Lung (tissue), 12 donors: Measurements from ENCODE around the gene TMEM17. TPM values are rescaled to one million over a fixed set of nuclear protein-coding genes. Genes with fewer than 3 reads are reported as not detected.

Source experiments
- ATAC-seq: fragments of 200-7000 bp; cut with Tn5 transposase; one replicate; pipeline ENCODE4 v1.9.1; 2020; ENCODE audit warnings: moderate number of reproducible peaks; ENCODE audit not compliant: insufficient read depth, low FRiP score
- DNase-seq, 3 donors: peaks; one replicate each; pipeline ENCODE4 v3.0.0-alpha.2; 2013 to 2017
- H3K27ac ChIP-seq, 2 donors: one replicate each; pipeline ENCODE4 v1.5.1; 2013; ENCODE audit warnings: mild to moderate bottlenecking in 2 of 2, moderate library complexity in 2 of 2, control low read depth in 1 of 2, inconsistent platforms in 1 of 2, low read depth in 1 of 2, low read length in 1 of 2
- H3K27me3 ChIP-seq, 3 donors: one replicate each; pipeline ENCODE4 v1.5.1; 2013; ENCODE audit warnings: low read length in 2 of 3; ENCODE audit not compliant: control insufficient read depth in 3 of 3, insufficient read depth in 3 of 3
- H3K36me3 ChIP-seq, 4 donors: one replicate each; pipeline ENCODE4 v1.5.1; 2013; ENCODE audit warnings: low read length in 4 of 4, mild to moderate bottlenecking in 1 of 4, moderate library complexity in 1 of 4; ENCODE audit not compliant: control insufficient read depth in 4 of 4, insufficient read depth in 4 of 4
- H3K4me1 ChIP-seq, 5 donors: one replicate each; pipeline ENCODE4 v1.5.1; 2013; ENCODE audit warnings: low read length in 5 of 5, mild to moderate bottlenecking in 2 of 5, moderate library complexity in 1 of 5; ENCODE audit not compliant: control insufficient read depth in 5 of 5, insufficient read depth in 5 of 5
- H3K4me3 ChIP-seq: one replicate; pipeline ENCODE4 v1.5.1; 2013; ENCODE audit warnings: mild to moderate bottlenecking, control low read depth, moderate library complexity
- H3K9ac ChIP-seq, 2 donors: one replicate each; pipeline ENCODE4 v1.5.1; 2013; ENCODE audit warnings: low read length in 2 of 2, control low read depth in 1 of 2; ENCODE audit not compliant: insufficient read depth in 1 of 2
- H3K9me3 ChIP-seq, 4 donors: one replicate each; pipeline ENCODE4 v1.5.1; 2013; ENCODE audit warnings: low read length in 3 of 4, mild to moderate bottlenecking in 1 of 4, moderate library complexity in 1 of 4; ENCODE audit not compliant: control insufficient read depth in 4 of 4, insufficient read depth in 3 of 4
- WGBS, 2 donors: extraction: QIAGEN DNeasy Blood & Tissue Kit; methylation state at CpG; one replicate each; pipeline ENCODE4 v1.1.7; 2013; 5-methylcytosine and 5-hydroxymethylcytosine counted together
- polyA plus RNA-seq, 2 donors: library from polyadenylated mRNA; stranded (reverse); fragments of 200-250 nt; gene quantifications; one replicate each; pipeline ENCODE4 v1.2.1, GENCODE V29; 2013
- total RNA-seq, 2 donors: library from RNA; depleted of rRNA in 1 of 2; stranded (reverse); fragments of >200 nt in 1 of 2; gene quantifications; one replicate each; pipeline ENCODE4 v1.2.1, GENCODE V29; 2014 to 2021
- TF ChIP-seq, protein P1 (sequence below): IDR thresholded peaks from 2 replicates; pipeline ENCODE4 v1.5.1; 2012; ENCODE audit warnings: mild to moderate bottlenecking; ENCODE audit errors: control extremely low read depth, extremely low read depth
- donor health status: control.
- donor health status: control.
- donor health status: Bipolar disorder and iron deficiency.
- donor health status: healthy.
- donor health status: DM: yes; HTN: yes; CAD: no.

TMEM17 gene
- total and polyA plus RNA-seq, 4 donors: 1.6 to 3.9 (median 2.7) TPM

DNA sequence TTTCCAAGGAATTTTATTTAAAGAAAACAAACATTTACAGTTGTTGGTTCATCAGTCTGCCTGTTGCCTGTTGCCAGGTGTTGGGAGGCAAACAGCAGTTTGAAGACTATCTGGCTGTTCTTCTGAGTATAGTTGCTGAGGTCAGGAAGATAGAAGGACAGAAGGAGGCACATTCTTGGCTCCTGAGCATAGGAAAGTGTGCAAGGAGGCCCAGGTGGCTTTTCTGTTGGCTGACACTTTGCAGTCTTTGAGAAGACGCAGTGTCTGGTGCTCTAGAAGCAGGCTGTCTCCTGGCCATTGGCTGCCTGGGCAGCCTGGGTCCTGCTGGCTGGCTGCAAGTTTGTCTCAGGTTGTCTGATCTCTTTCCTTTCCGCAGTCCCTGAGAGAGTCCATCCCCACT is 36.4 kb downstream of the TMEM17 start:
- H3K9ac ChIP-seq: no peak overlapping the region
- H3K27ac ChIP-seq: no peak overlapping the region
- H3K4me3 ChIP-seq: no peak overlapping the region
- H3K36me3 ChIP-seq: no peaks in the 10 kb centered on the region
- TF ChIP-seq, protein P1, sequence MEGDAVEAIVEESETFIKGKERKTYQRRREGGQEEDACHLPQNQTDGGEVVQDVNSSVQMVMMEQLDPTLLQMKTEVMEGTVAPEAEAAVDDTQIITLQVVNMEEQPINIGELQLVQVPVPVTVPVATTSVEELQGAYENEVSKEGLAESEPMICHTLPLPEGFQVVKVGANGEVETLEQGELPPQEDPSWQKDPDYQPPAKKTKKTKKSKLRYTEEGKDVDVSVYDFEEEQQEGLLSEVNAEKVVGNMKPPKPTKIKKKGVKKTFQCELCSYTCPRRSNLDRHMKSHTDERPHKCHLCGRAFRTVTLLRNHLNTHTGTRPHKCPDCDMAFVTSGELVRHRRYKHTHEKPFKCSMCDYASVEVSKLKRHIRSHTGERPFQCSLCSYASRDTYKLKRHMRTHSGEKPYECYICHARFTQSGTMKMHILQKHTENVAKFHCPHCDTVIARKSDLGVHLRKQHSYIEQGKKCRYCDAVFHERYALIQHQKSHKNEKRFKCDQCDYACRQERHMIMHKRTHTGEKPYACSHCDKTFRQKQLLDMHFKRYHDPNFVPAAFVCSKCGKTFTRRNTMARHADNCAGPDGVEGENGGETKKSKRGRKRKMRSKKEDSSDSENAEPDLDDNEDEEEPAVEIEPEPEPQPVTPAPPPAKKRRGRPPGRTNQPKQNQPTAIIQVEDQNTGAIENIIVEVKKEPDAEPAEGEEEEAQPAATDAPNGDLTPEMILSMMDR: no peak
- WGBS, 2 donors: 89 to 100% methylated on average over 2 of the region's 2 CpGs
- no peak for ATAC-seq
- no peaks in the 10 kb centered on the region for H3K27me3 ChIP-seq
- DNase-seq: no peak
- peaks cover 0 to 24% (median 7%) of the 10 kb centered on the region in 5 donors for H3K4me1 ChIP-seq
- no peaks in the 10 kb centered on the region for H3K9me3 ChIP-seq

DNA sequence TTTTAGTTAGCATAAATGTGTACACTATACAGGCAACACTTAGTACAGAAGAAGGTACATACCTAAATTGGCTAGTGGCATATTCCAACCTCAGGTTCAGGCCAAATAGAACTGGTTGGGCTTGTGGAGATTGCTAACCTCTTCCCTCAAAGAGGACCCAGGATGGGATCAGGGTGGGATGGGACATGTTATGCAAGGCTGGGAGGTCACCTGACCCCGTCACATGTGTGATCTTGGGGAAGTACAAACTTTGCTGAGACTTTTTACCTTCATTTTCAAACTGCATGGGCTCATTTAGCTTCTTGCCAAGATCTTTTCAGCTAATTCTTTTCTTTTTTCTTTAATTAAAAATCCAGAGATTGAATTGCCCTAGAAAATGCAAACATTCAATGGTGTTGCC is 36.9 kb downstream of the TMEM17 start:
- no peaks in the 10 kb centered on the region for H3K9me3 ChIP-seq
- WGBS, 2 donors: 45 to 87% methylated on average over 1 of the region's 1 CpG
- TF ChIP-seq, protein P1: no peak
- H3K4me1 ChIP-seq: peaks cover 0 to 24% (median 7%) of the 10 kb centered on the region in 5 donors
- no peaks in the 10 kb centered on the region for H3K27me3 ChIP-seq
- no peaks in the 10 kb centered on the region for H3K36me3 ChIP-seq
- H3K27ac ChIP-seq: no peak overlapping the region
- H3K9ac ChIP-seq: no peak overlapping the region
- ATAC-seq (no peak), DNase-seq (no peak)
- no peak overlapping the region for H3K4me3 ChIP-seq

DNA sequence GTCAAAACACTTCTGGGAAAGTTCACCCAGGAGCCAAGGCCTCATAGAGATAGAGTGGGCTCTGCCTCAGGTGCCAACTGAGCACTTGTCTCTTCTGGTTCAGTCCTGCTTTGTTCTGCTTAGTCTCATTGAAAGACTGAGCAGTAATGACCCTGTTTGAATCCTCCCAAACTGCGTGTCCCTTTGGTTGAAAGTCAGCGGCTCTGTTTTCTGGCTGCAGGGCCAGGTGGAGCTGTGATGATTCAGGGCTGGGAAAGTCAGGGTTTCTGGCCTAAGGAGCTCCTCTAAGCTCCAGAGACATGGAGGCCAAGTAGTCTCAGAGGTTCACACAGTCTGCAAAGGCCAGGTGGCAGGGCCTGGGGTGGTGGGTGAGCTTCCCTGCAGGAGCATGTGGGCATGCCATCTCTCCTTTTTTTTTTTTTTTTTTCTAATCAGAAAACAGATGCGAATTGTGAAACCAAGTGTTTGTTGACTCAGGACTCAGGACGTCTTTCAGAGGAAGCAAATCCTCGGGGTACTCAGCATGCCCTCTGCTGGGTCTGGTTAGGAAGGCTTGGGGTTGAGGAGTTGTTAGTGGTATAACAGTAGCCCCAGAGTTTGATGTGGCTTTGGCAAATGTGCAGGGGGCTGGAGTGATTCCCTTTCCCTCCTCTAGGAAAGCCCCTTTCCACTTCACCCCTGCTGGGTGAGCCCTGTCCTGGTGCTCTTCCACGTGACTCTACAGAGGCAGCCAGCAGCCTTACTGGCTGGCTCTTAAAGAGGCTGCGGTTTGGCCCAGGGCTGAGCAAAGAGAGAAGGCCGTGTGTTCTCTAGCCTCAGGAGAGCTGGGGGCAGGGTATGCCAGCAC is 38.3 kb downstream of the TMEM17 start:
- Histone ChIP-seq H3K27ac (no peak overlapping the region), H3K9me3 (no peaks in the 10 kb centered on the region), H3K9ac (no peak overlapping the region), H3K27me3 (no peaks in the 10 kb centered on the region), H3K4me1 (peaks cover 0 to 14% (median 4%) of the 10 kb centered on the region in 5 donors), H3K36me3 (no peaks in the 10 kb centered on the region), H3K4me3 (no peak overlapping the region)
- WGBS, 2 donors: 64 to 67% methylated on average over 8 of the region's 8 CpGs
- DNase-seq (no peak), ATAC-seq (no peak)
- TF ChIP-seq, protein P1: no peak
